ENCODE measurements around the gene KBTBD13. TPM values are rescaled to one million over a fixed set of nuclear protein-coding genes. Genes with fewer than 3 reads are reported as not detected.

Gene KBTBD13
- total RNA-seq, 1 experiment from 2014 or later, result not detected

DNA sequence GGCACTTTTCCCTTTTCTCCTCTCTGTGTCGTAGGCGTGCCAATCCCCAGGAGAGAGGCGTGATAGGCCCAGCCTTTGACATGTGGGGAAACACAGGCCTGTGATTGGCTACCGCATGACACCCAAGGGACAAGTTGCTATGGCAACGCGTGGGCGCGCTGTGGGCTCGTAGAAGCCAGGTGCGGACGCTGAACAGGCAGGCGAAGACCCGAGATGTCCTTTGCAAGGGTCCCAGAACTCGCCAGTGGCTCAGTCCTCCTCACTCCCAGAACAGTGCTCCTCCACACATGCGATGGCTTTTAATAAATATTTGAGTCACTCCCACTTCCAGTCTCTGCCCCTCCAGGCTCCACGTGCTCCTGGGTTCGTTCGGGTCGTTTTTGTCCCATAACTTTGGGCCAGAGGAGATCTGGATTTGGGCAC lies 27.1 kb upstream of the KBTBD13 start:
- in situ Hi-C loops (cut with HindIII; ENCODE audit: low sequenced_read_pairs), result no loop called here

DNA sequence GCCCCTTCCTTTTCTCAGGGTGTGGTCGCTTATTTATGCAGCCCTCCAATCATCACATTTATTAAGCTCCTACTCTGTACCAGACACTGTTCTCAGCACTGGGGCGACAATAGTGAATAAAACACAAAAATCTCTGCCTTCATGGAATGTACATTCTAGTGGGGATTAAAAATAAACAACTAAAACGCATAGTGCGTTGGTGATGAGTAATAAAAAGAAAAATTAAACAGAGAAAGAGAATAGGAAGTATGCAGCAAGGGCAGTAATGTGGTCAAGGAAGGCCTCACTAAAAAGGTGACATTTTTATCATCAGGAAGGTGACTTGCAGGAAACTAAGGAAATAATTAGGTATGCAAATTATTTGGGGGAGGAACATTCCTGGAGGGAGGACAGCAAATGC lies 26.3 kb upstream of the KBTBD13 start:
- DNase-seq (ENCODE audit: low spot score), result no peak
- in situ Hi-C loops (cut with HindIII; ENCODE audit: low sequenced_read_pairs), result no loop called here

More for the DNA sequence above, 27.1 kb upstream of the KBTBD13 start:
- peak; percentile 95 for DNase-seq (ENCODE audit: low spot score)

DNA sequence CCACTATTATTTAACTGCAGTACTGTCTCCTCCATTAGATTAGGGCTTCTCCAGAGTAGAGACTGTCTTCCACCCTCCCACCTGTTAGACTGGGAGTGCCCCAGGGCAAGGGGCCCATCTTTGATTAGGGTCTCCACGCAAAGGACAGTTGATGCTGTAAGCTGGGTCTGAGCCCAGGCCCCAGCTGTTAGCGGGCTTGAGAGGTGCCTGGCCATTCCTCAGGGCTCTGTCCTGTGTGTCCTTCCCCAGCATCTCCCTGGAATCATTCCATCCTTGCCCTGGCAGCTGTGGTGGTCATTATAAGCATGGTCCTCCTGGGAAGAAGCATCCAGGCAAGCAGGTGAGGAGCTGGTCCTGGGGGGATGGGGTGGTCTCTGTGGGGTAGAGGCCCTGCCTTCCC lies 25.3 kb upstream of the KBTBD13 start:
- in situ Hi-C loops (cut with HindIII; ENCODE audit: low sequenced_read_pairs), result no loop called here
- no peak for DNase-seq (ENCODE audit: low spot score)

DNA sequence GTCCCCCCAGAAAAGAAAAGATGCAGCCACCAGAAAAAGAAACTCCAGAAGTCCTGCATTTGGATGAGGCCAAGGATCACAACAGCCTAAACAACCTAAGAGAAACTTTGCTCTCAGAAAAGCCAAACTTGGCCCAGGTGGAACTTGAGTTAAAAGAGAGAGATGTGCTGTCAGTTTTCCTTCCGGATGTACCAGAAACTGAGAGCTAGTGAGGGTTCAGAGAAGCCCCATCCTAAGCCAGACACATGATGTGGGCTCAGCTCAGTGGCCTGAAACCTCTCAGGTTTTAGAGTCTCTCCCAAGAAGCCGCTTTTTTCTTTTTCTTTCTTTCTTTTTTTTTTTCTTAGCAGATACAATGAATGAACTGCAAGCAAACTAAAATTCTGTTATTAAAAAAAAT lies 23.6 kb upstream of the KBTBD13 start:
- in situ Hi-C loops (cut with HindIII; ENCODE audit: low sequenced_read_pairs), result no loop called here

DNA sequence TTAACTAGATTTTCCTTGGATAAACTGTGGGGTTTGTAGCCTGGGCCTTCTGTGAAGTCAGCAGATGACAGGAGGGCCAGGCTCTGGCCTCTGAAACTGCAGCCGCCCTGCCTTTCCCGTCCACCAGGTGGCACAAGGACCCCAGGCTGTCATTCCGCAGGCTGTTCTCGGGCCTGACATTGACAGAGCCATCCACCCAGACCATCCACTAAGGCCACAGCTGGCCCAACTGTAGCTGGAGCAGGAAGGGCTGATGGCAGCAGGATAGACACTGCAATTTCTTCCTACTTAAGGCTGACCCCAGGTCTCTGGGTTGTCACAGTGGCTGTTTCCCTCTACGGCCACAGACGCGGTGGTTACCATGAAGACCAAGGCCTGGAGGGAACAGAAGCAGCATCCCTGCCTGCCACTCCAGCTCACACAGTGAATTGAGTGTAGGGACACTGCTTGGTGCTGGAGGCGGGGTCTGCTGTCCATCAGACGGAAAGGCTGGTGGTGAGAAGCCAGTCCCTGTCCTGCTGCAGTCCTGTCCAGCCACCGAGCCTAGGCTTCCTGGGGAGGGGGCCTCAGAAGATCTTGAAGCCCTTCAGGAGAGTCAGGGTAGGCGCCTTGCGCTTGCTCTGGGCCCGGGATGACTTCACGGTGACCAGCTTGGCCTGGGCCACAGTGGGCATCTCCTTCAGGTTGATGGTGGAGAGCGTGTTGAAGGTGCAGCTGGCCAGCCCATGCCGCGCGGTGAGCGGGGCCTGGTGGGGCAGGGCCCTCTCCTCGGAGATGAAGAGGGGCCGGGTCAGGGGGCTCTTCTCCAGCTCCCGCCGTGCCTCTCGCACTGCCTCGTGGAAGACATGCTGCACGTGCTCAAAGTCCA lies 22.0 kb upstream of the KBTBD13 start:
- in situ Hi-C loops (cut with HindIII; ENCODE audit: low sequenced_read_pairs), result no loop called here

More for the DNA sequence above, 23.6 kb upstream of the KBTBD13 start:
- DNase-seq (ENCODE audit: low spot score), result no peak

DNA sequence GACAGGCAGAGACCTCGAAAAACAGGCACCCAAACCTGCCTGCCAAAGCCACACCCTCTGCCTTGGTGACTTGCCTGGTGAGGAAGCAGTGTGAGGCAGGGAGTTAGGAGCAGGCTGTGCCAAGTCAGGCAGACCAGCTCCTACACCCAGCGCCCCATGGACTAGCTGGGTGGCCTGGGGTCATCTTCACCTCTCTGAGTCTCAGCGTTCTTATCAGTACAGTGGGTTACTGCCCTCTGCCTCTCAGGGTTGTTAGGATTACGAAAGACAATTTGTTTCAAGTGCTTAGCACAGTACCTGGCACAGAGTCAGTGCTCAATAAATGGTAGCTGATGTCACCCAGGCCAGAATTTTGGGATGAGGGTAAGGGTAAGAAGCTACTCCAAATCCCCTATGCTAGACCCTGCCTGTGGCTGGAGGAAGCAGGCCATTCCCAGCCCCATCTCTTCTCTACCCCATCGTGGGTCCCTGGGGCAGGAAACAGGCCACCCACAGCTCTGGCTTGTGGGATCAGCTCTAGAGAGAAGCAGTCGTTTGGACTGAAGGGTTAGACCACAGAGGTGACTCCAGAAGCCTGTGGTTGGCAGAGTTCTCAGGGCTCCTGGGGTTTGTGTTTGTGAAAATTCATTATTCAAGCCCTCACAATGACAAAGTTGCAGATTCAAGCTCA lies 21.2 kb upstream of the KBTBD13 start:
- DNase-seq (ENCODE audit: low spot score), result no peak
- in situ Hi-C loops (cut with HindIII; ENCODE audit: low sequenced_read_pairs), result no loop called here

More for the DNA sequence above, 22.0 kb upstream of the KBTBD13 start:
- peak; percentile 84 for DNase-seq (ENCODE audit: low spot score)

DNA sequence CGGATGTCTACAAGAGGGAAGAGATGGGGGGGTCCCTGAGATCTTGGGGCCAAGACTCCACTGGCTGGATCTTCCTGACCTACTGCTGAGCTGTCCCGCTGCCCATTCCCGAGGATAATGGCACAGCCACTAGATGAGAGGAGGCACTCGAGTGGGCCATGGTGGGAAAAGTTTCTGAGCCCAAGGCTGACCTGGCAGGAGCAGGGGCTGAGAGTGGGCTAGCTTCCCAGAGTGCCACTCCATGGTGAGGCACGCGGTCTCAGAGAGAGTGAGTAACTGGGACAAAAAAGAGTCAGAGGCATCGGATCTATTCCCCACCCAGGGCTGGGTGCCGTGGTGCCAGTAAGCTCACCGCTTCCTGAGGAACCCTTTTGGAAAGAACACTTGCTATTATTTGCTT lies 20.4 kb upstream of the KBTBD13 start:
- DNase-seq (ENCODE audit: low spot score), result no peak

DNA sequence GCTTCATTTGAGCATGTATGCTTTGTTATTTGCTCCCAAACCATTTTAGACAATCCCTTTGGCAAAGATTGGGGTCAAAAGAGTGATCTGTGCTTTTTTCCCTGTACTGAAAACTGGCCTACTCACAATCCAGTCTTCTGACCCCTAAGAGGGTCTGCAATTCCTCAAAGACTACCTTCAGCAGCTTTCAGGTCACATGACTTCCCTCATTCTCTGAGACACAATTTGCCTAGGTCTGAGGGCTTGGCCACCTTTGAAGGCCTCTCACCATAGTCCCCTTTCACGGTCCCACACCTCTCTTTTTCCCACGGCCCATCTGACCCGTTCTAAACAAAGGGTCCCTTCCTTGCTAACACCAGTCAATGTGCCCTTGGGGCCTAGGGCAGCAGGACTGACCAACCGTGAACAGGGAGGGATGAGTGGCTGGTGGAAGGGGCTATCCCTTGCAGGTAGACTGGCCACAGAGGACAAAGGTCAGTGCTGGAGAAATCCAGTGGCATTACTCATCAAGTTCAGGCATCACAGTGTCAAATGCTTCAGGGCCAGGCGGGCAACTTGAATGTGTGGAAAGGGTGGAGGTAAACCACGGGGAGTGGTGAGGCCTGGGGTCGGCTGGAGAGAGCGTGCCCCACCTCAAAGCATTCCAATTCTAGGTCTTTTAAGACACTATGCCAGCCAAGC lies 19.5 kb upstream of the KBTBD13 start:
- in situ Hi-C loops (cut with HindIII; ENCODE audit: low sequenced_read_pairs), result no loop called here
- DNase-seq (ENCODE audit: low spot score), result no peak

More for the DNA sequence above, 20.4 kb upstream of the KBTBD13 start:
- in situ Hi-C loops (cut with HindIII; ENCODE audit: low sequenced_read_pairs), result no loop called here

DNA sequence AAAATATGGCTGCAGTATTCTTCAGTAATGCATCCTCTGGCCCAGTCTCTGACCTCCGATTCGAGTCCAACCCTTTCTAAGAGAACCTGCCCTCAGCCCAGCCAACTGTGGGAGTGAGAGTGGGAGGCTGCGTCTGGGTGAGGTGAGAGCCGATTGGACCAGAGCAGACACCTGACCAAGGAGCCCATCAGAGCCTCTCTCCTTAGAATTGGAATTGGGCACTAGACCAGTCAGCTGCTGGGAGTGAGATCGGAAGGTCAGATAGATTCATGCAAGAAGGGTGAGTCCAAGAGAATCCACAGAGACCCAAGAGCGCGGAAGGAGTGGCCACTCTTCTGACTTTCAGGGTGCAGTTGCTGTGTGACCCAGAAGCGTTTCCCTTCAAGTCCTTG lies 19.0 kb upstream of the KBTBD13 start:
- DNase-seq (ENCODE audit: low spot score), result no peak
- in situ Hi-C loops (cut with HindIII; ENCODE audit: low sequenced_read_pairs), result no loop called here

DNA sequence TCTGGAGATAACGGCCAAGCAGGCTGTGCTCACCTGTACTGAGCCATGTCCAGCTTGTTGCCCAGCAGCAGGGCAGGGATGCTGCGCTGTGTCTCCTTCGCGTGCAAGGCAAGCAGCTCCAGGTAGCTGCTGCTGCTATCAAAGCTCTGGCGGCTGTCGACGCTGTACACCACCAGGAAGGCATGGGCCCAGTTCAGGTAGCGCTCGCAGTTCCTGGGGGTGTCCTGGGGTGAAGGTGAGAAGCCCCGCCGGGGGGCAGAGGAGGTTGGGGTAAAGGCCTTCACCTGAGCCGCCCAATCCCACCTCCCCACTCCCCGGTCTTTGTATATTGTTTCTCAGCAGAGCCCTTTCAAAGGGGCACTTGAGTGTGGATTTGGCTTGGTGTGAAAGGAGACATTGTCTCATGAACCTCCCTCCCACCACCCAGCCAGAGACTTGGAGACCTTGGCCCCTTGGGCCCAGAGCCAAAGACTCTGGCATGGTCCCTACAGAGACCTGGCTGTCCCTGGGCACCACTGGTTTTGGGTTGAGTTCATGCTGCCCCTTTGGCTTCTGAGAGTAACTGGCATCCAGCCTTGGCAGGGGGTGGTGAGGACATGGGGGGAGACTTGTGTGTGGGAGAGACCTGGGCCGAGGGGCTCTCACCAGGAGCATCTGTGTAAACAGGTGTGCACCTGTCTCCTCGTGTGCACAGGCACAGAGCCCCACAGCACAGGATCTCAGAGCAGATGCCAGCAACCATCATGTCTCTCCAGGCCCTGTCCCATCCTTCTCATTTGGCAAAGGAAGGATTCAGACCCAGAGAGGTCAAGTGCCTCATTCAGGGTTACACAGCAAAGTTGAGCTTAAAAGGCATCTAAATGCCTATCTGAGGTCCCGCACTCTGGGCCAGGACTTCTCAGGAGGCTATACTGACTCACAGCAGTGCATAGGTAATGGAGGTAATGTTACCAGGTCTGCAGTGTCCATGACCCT lies 17.9 kb upstream of the KBTBD13 start:
- in situ Hi-C loops (cut with HindIII; ENCODE audit: low sequenced_read_pairs), result no loop called here
- no peak for DNase-seq (ENCODE audit: low spot score)

DNA sequence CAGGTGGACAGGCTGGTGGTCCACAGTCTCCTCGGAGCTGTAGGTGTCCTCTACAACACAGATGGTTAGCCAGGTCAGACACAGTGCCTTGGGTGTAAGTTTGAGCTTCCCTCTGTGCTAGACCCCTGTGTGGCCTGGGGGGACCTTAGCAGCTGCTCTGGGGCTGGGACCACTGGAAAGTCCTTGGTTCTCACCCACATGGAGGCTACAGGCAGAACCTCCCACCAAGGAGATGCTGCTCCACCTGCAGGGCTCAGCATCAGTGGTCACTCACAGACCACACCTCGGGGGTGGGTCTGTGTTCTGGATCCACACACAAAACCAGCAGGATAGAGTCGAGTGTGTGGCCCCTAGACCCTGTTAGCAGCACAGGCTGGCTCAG lies 17.2 kb upstream of the KBTBD13 start:
- in situ Hi-C loops (cut with HindIII; ENCODE audit: low sequenced_read_pairs), result no loop called here
- no peak for DNase-seq (ENCODE audit: low spot score)

DNA sequence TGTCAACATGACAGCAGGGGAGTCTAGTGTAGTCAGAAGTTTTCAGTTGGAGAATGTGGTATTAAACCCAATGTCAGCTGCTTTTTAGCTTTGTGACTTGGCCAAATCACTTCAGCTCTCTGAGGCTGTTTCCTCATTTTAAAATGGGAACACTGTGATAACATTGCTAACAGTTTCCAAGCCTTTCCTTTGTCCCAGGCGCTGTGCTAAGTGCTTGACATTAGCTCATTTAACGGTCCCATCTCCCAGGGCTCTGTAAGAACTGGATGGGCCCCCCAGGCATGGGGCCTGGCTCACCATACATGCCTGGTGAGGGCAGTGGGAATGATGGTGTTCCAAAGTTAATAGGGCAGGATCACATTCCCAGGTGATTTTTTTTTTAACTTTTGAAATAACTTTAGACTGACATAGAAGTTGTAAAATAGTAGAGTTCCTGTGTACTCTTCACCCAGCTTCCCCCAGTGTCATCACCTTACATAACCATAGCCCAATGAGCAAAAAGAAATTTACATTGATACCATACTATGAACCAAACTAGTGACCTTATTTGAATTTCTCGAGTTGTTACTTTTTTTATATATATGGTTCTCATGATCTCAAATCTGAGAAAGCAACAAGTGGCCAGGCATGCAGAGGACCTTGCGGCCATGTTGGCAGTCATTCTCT lies 16.5 kb upstream of the KBTBD13 start:
- DNase-seq (ENCODE audit: low spot score), result no peak
- in situ Hi-C loops (cut with HindIII; ENCODE audit: low sequenced_read_pairs), result no loop called here

DNA sequence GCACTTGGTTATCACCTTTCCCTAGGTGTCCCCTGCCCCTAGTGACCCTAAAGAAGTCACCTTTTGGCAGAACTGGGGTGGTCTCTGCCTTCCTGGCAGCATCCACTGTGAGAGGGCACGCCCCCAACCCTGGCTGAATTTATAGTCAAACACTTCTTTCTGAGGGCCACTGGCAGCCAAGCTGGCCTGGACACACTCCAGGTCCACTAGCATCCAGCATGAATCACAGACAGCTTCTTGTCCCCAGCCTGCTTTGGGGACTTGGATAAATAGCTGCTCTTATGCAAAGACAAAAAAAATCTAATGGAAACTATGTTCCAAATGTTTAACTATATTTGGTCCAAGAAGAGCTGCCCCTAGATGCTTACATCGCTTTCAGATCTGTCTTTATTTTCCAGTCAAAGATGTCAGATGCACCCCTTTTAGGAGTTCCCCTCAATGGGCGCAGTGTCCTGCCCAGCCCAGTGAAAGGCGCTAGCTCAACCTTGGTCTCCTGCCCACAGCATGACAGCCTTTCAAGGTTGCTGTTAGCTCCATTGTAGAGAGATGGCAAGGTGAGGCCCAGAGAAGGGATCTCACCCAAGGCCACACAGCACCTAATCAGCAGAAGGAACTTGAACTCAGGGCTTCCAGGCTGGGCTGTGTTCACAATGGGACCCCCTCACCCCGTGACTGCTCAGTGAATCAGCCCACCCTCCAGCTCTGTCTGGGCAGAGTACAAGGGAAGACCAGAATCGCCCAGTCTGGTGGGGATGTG lies 15.7 kb upstream of the KBTBD13 start:
- in situ Hi-C loops (cut with HindIII; ENCODE audit: low sequenced_read_pairs), result no loop called here
- peak; percentile 26 for DNase-seq (ENCODE audit: low spot score)

DNA sequence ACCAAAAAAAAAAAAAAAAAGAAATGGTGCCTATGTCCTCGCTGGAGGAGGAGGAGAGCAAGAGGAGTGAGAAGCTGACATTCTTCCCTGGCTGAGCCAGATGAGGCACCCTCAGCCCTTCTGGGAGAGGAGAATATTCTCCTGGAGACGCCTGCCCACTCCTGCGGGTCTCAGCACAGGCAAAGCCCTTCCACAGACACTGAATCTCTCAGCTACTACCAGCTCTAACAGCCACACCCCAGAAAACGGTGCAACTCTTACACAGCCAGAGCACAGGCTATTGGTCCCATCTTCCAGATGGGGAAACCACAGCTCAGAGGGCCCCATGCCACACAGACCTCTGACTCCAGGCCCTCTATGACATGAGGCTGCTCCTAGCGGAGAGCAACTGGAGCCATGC lies 14.5 kb upstream of the KBTBD13 start:
- in situ Hi-C loops (cut with HindIII; ENCODE audit: low sequenced_read_pairs), result no loop called here
- DNase-seq (ENCODE audit: low spot score), result no peak

DNA sequence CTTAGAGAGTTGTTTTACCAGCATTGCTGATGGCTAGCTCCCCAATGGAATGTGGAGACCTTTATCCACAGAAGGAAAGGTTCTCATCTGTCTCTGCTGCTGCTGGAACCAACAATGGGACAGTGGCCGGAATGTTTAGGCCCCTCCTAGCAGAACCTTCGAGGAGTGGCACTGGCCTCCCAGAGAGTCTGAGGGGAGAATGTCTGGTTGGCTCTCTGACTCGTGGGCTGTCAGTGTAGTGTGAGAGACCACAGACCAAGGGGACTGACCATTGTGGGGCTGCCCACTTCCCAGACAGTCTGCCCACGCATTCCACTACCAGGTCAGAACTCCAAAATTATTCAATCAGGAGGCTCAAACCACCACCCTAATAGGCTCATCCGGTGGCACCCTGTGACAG lies 13.8 kb upstream of the KBTBD13 start:
- in situ Hi-C loops (cut with HindIII; ENCODE audit: low sequenced_read_pairs), result no loop called here
- DNase-seq (ENCODE audit: low spot score), result no peak

DNA sequence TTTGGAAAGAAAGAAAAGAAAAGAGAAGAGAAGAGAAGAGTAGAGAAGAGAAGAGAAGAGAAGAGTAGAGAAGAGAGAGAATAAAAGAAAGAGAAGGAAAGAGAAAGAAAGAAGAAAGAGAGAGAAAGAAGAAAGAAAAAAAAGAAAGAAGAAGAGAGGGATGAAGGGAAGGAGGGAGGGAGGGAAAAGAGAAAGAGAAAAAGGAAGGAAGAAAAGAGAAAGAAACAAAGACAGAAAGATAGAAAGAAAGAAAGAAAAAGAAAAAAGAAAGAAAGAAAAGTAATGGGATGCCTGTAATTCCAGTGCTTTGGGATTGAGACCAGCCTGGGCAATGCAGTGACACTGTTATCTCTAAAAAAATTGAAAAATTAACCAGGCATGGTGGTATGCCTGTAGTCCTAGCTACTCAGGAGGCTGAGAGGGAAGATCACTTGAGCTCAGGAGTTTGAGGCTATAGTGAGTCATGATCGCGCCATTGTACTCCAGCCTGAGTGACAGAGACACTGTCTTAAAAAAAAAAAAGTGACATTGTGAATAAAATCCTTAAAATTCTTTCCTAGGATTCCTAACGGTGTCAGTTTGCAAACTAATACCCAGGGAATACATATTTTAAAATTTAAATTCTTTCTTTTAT lies 10.4 kb upstream of the KBTBD13 start:
- in situ Hi-C loops (cut with HindIII; ENCODE audit: low sequenced_read_pairs), result no loop called here

DNA sequence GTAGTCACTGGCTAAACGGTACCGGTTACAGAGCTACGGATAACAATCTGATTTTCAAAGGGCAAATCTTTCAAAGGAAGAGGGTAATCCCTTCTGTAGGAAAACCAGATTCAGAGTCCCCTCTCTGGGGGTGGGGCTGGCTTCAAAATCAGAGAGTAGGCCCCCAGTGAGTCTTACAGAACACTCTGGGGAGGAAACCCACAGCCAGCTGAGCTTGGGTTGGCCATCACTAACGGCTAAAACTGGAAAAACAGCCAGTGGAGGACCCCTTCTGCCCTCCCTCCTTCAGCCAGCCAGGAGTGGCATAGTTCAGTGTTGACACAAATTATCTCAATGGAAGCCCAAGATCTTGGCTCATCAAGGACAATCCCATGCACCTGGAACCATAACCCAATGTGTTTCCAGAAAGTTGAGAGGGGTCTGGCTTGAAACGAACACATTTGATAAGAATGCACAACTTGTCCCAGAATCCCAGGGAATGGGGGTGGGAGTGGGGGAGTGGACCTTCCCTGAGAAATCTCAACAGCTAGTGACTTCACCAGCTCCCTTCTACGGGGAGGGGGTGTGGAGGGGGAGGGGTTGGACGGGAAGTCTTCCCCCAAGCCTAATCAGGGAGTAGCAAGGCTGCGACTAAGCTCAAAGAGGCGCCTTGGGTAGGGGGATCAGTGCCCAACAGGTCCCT lies 9.8 kb upstream of the KBTBD13 start:
- no peak for DNase-seq (ENCODE audit: low spot score)
- in situ Hi-C loops (cut with HindIII; ENCODE audit: low sequenced_read_pairs), result no loop called here

More for the DNA sequence above, 10.4 kb upstream of the KBTBD13 start:
- no peak for DNase-seq (ENCODE audit: low spot score)

Data from G401 (cell line).